ENCODE results near the gene ELP4.

Gene ELP4

DNA sequence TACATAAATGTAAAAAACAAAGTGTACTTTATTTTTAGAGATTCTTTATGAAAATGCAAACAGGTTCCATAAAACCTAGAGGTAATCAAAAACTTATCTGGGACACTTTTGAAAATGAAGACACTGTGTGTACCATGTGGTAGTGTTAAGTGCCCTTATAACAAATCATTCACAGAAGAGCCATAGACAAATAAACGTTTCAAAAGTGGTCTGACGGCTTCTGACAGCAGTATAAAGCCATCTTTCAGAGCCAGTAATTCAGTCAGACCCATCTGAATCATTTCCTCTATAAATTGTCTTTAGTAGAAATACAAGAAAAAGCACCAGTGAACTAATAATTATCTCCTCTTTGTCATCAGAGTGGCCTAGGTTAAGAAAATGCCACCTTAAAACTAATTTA lies 201.6 kb downstream of the ELP4 start:
- H3K4me3 ChIP-seq (replicated peaks; ENCODE audit: low read depth, low read length), result no peak overlapping the region
- TF ChIP-seq, protein P1, sequence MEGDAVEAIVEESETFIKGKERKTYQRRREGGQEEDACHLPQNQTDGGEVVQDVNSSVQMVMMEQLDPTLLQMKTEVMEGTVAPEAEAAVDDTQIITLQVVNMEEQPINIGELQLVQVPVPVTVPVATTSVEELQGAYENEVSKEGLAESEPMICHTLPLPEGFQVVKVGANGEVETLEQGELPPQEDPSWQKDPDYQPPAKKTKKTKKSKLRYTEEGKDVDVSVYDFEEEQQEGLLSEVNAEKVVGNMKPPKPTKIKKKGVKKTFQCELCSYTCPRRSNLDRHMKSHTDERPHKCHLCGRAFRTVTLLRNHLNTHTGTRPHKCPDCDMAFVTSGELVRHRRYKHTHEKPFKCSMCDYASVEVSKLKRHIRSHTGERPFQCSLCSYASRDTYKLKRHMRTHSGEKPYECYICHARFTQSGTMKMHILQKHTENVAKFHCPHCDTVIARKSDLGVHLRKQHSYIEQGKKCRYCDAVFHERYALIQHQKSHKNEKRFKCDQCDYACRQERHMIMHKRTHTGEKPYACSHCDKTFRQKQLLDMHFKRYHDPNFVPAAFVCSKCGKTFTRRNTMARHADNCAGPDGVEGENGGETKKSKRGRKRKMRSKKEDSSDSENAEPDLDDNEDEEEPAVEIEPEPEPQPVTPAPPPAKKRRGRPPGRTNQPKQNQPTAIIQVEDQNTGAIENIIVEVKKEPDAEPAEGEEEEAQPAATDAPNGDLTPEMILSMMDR (IDR thresholded peaks at IDR 0.05; ENCODE audit: low read depth, low read length, missing control alignments), result no peak
- no peak for DNase-seq (ENCODE audit: extremely low read depth, low read depth)

- DNase-seq (ENCODE audit: extremely low read depth, low read depth), result no peak
- no peak overlapping the region for H3K4me3 ChIP-seq (replicated peaks; ENCODE audit: low read depth, low read length)
- TF ChIP-seq, protein P1 (IDR thresholded peaks at IDR 0.05; ENCODE audit: low read depth, low read length, missing control alignments), result no peak
These were observed 203.3 kb downstream of the ELP4 start for GRCh38 chr11:31712851-31713250.

DNA sequence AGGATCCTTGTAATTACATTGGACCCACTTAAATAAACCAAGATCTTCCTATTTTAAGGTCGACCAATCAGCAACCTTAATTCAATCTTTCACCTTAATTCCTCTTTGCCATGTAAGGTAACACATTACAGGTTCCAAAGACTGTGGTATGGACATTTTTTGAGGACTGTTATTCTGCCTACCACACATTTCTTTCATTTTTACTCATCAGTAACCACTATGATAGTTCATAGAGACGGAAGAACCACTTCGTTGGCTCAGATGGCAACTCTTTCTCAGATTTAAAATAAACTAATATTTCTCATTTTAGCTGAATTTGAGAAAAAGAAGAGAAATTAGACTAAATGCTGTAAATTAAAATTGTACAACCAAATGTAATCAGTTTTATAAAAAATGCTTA lies 205.3 kb downstream of the ELP4 start:
- no peak overlapping the region for H3K4me3 ChIP-seq (replicated peaks; ENCODE audit: low read depth, low read length)
- DNase-seq (ENCODE audit: extremely low read depth, low read depth), result no peak
- TF ChIP-seq, protein P1 (IDR thresholded peaks at IDR 0.05; ENCODE audit: low read depth, low read length, missing control alignments), result no peak

DNA sequence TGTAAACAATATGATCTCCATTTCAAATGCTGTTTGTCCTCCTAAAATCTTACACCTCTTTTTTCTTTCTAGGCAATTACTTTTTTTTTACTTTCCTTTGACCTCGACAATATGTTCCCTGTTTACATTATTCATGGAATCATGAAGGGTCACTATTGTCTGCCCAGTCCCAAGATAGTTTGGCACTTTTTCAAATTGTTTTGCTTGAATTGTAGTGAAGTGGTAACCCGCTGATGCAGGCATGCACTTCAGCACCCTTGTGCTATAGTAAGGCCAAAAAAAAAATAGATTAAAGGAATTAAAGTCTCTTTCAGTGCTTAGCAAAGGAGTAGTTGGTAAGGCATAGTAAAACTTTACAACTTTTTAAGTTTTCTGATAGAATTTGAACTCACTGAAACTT lies 210.7 kb downstream of the ELP4 start:
- TF ChIP-seq, protein P1 (IDR thresholded peaks at IDR 0.05; ENCODE audit: low read depth, low read length, missing control alignments), result no peak
- no peak overlapping the region for H3K4me3 ChIP-seq (replicated peaks; ENCODE audit: low read depth, low read length)
- no peak for DNase-seq (ENCODE audit: extremely low read depth, low read depth)

DNA sequence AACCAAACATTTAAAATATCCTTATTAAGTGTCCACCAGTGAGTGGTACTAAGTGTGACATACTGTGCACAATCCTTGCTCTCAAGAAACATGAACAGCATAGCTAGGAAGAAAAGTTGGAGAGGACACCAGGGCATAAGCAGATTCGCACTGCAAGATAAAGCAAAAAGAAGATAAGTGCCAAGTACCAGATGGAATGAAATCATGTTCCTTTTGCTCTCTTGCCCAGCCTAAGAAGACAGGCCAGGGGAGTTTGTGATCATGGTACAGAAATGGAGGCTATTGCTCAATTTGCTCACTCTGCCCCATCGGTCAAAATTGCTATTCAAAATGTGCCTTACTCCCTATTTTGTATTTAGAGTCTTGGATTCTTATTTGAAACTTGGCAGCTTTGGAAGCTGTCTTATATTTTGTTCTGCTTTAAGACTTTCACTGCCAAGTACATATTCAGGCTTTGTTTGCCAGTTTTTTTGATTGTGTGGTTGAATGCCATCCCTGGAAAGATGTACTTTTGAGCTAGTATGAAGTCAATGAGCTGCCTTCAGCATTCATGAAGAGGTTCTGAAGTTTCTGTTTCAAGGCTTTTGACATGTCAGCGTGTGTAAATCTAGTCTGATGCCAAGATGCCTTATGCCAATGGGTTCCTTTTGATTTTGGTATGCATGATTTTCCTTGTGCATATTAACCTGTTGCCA lies 211.3 kb downstream of the ELP4 start:
- DNase-seq (ENCODE audit: extremely low read depth, low read depth), result no peak
- TF ChIP-seq, protein P1 (IDR thresholded peaks at IDR 0.05; ENCODE audit: low read depth, low read length, missing control alignments), result no peak
- no peak overlapping the region for H3K4me3 ChIP-seq (replicated peaks; ENCODE audit: low read depth, low read length)

GRCh38 chr11:31722754-31723153 lies 213.2 kb downstream of the ELP4 start:
- TF ChIP-seq, protein P1 (IDR thresholded peaks at IDR 0.05; ENCODE audit: low read depth, low read length, missing control alignments), result no peak
- H3K4me3 ChIP-seq (replicated peaks; ENCODE audit: low read depth, low read length), result no peak overlapping the region
- no peak for DNase-seq (ENCODE audit: extremely low read depth, low read depth)

DNA sequence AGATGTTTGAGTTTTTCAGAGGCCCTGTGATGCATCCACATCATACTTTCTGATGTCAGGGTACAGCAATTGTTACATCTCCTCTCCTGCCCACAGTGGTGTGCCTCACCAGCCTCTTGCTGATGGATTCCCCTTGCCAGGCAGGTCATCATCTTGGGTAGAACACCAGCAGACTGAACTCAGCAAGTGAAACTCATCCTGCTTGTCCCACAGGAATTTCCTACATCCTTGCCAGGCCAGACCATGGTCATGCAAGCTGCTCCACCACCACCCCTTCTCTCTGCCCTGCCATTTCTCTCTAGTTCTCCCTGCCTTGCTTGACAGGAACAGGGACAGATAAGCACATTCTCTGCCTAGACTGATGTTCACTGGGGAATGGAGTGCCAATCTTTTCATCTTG lies 215.6 kb downstream of the ELP4 start:
- DNase-seq (ENCODE audit: extremely low read depth, low read depth), result no peak
- no peak overlapping the region for H3K4me3 ChIP-seq (replicated peaks; ENCODE audit: low read depth, low read length)
- TF ChIP-seq, protein P1 (IDR thresholded peaks at IDR 0.05; ENCODE audit: low read depth, low read length, missing control alignments), result no peak
